Dermis microvascular lymphatic vessel endothelial cell (primary cell): ENCODE results near the gene EPHA3. TPM values are rescaled to one million over a fixed set of nuclear protein-coding genes. Genes with fewer than 3 reads are reported as not detected.

ENCODE experiments used
- DNase-seq, 2 donors: peaks; one replicate each; pipeline versions ENCODE4 v3.0.0 to v3.0.0-alpha.2; 2010; ENCODE audit warnings: low read depth in 2 of 2
- total RNA-seq: library from RNA; depleted of rRNA; stranded (reverse); fragments of >200 nt; gene quantifications from 2 replicates; pipeline ENCODE4 v1.2.1, GENCODE V29; 2014

The EPHA3 gene
- total RNA-seq, 1 donor from 2014 or later: not detected

- DNase-seq: no peak
These were observed 252.7 kb downstream of the EPHA3 start for GRCh38 chr3:89360156-89360555.

- DNase-seq: no peak
These were observed 255.1 kb downstream of the EPHA3 start for GRCh38 chr3:89362496-89362895.

- DNase-seq: no peak
These were observed 255.8 kb downstream of the EPHA3 start for GRCh38 chr3:89363171-89363570.

GRCh38 chr3:89364314-89364713, 256.9 kb downstream of the EPHA3 start:
- DNase-seq: no peak

DNA sequence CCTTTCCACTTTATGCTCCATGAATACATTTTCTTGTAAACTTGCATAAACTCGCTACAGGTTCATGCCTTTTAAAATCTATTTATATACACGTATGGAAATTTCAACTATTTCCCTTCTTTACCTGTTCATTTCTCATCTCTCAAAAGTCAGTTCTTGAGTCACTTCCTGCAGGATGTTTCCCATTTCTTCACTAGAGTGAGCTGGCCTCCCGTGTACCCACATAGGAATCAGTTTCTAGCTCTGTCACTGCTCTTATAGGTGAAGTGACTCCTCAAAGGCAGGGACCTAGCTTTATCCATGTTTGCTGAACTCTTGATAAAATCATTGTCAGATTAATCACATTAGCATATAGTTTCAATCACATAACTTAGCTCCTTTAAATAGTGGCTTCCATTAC, 259.7 kb downstream of the EPHA3 start:
- DNase-seq: no peak

- no peak for DNase-seq
These were observed 261.4 kb downstream of the EPHA3 start for GRCh38 chr3:89368846-89369245.

DNA sequence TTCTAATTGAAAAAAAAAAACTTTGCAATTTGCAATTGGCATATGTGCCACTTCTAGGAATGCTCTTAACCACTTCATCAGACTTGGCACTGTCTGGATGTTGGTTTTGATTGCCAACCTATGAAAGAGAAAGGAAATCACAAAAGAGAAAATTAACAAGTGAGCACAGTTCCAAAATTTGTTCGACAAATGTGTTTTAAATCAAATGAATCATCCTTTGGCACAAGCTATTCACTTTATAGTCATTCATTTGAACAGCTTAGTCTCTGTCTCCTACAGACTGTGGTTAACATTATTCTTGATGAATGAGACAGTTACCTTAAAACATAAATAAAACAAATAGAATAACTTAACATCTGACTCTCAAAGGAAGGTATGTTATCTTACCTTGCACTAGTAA, 265.0 kb downstream of the EPHA3 start:
- no peak for DNase-seq

DNA sequence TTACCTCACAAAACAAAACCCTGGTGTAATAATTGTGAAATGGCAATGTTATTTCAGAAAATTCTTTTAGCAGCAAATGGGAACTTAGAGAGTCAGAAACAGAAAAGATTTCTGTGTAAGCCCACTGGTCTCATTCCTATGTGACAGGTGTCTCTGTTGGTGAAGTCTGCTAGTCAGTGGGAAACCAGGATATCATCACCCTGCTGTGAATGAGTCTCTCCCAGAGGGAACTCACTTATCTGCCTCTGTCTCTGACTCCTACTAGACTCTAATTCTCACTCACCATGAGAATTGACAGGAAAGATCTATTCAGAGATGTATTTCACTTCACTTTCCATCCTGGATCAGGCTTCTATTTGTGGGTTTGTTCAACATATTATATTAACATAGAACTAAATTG, 266.0 kb downstream of the EPHA3 start:
- DNase-seq: no peak

DNA sequence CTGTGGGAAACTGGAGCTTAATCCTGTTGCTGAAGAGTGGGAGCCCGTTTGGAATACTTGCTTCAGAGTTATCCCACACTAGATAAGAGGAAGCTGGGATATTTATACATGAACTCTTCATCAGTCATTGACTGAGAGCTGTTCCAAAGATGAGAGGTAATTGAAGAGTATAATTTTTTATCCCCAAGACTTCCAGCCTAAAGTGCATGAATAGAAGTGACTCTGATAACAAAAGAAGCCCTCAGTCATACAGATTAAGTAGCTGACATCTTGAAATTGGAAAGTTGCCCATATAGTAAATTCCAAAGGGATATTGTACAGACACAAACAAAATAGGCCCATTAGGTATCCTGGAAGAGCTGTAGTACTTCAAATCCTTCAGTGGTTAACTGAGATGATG, 268.0 kb downstream of the EPHA3 start:
- no peak for DNase-seq

- DNase-seq: no peak
These were observed 272.6 kb downstream of the EPHA3 start for GRCh38 chr3:89380016-89380415.

- DNase-seq: no peak
These were observed 285.6 kb downstream of the EPHA3 start for GRCh38 chr3:89392991-89393390.

DNA sequence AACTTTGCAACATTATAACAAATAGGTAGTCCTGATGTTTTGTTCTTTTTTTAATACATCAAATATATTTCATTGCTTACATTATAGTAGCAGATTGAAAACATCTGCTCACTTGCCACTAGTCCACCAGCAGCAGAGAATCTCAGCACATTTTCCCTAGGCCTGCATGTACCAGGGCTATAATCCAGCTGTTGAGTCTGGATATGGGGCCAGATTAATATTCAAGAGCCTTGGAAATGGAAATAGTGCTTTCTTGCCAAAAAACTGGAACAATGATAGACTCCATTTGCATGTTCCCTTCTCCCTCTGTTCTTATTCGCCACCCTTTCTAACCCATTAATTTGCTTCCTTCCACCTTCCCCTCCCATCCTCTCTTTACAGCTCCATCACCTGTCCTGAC, 288.0 kb downstream of the EPHA3 start:
- no peak for DNase-seq

DNA sequence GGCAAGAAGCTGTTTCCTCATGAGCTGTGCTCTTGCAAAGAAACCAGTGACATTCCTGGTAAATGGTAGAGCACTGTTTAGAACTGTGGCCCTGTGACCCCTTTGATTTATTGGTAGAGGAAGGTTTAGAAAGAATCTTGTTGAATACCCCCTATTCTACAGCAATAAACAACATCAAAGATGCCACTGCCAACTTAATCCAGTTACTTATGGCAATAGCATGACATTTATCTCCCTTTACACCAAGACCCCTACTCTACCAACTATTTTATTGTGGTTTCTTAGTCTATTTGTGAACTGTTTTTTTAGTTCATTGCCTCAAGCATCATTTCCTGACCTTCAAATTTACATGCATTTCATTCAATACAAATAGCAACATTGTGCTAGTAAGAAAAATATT, 288.6 kb downstream of the EPHA3 start:
- no peak for DNase-seq

DNA sequence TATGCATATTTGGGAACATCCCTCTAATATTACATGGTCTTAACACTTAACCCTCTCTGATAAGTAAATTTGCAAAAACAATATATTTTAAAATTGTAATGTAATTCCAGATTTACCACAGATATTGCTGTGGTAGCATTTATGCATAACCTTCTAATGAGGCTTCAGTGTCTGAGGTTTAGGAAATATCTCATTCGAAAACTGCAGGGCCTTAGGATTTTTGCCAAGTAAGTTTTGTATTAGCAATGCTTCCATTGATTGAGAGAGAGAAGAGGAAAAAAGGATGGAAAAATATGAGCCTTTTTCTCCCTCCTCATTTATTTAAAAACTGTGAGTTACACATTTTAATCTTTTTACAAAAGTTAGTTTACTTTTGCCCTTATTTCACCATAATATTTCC, 294.6 kb downstream of the EPHA3 start:
- no peak for DNase-seq

DNA sequence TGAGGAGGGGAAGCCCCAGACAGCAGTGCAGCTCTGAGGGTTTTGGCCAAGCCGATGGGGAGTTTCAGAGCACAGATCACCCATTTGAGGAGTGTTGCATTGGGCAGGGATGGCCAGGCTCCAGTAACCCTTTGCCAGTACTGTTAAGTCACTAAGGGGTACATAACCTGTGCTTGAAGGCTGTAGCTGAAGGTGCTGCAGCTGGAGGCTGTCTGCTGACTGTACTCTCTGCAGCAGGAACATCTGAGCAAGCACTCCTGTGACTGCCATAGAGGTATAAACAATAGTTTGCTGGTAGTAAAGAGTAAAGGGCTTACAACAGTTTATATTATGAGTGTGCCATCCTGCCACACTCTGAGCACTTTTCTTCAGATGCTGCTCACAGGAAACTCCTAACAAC, 297.8 kb downstream of the EPHA3 start:
- DNase-seq: no peak

DNA sequence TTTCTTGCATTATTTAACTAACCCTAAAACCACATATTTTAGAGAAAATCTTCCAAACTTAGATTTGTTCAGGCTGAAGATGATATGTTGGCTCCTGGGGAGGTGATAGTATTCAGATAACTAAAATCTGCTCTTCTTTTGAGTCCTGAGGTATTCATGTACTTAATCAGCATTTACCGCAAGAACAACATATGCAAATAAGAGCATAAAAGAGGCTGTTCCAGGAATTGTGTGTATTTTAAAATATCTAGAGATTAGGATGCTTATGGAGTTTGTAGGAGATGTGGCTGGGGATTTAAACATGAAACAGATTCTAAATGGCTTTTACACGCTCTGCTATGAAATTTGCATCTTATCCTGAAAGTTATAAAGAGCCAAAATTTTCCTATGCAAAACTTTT, 298.2 kb downstream of the EPHA3 start:
- DNase-seq: no peak

GRCh38 chr3:89411201-89411600, 303.8 kb downstream of the EPHA3 start:
- DNase-seq: no peak

DNA sequence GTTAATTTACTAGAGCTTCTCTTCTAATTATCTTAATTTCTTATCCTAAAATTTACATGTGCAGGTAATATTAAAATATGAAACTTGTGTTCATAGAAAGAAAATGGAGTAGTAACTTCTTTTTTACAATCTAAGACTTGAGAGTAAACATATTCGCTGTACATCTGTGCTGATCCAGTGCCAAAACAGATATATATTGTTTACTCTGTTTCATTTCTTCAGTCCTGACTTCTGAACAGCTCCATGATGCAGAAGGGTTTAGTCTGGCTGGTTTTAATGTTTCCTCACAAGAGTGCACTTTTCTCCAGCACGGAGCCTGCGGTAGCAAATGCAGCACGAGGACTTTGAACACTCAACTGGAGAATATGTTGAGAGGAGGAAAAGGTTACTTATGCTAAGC, 306.8 kb downstream of the EPHA3 start:
- no peak for DNase-seq

DNA sequence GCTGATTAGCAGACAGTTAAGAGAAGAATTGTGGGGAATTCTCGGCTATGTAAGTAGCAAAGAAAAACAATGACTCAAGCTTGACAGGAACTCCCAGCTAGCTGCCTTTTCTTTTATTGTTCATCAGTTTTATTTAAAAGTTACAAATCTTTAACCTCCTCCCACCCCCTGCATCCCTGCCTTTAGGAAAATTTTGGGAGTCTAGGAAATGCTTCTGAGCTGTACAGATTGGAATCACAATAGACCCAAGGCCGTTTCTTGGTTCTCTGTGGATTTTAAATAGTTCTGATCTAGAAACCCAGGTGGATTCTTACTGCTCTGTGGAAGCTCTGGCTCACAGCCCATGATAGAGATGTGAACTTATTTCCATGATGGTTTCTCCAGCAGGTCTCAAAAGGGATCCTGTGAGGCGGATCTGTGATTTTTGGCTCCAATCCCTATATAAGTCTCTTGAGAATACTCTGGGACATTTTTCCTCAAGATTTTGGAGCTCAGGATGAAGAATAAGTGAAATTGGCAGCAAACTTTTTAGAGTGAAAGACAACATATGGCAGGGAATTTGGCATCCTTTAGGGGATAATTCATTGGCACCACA, 312.3 kb downstream of the EPHA3 start:
- DNase-seq: no peak

DNA sequence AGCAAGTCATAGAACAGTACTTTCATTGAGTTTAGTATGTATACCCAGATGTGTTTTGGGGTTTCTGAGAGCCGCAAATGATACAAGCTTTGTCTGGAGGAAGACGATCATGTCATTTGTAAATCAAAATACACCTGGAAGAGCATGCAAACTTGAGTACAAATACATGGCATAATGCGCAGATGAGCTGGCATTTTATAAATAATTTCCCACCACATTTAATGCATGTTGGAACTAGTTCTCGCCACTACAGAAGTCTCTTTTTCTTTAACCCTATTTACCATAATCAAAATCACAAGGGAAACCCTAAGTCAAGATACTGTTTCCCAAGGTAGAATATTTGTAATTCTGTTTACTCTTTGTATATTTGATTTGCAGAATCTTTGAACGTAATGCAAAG, 318.6 kb downstream of the EPHA3 start:
- DNase-seq: no peak

DNA sequence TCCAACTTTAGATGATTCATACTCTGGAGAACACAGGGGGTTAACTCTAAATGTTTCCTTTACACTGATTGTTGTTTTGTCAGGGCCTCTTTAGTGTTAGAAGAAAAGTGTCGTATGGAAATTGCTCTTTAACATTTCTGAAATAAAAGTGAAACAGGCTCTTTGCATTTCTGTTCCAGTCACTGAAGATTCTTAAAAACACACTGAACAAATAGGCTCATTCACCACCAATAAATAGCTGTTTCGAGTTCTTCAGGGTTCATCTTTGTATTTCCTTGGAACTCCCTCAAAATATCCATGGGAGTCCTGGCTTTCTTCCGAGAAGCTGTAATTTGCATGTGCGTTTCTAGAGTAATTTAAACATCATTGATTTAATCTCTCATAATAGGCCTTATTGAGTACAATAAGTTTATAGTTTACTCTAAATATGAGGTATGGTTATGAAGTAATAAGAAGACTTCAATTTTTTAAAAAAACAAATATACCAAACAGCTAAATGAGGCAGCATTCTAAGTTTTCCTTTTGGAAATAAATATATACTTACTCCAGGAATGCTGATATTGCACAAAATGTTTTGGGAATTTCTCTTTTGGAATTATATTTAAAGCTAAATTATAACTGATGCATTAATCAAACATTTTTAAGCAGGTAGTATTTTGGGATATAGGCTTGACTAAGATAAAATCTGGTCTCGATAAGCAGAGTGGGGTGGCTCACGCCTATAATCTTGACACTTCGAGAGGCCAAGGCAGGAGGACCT, 327.4 kb downstream of the EPHA3 start:
- DNase-seq: no peak

GRCh38 chr3:89436846-89437245, 329.4 kb downstream of the EPHA3 start:
- DNase-seq: no peak

DNA sequence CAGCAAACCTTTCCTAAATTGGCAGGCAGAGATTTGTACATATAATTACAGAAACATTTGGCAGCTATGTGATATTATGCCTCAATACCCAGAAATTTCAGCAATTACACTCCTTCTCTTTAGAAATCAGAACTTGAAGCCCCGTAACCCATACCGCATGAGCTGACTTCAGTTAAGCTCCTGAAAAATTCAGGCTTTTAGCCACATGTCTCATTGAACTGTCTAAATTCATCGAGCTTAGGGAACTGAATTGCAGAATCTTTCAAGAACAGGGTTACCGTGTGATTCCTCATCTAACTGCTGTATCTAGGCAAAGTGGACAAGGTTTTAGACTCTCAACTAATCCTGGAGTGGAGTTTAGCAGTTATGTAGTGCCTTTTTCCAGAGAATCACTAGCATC, 333.0 kb downstream of the EPHA3 start:
- no peak for DNase-seq

- DNase-seq: no peak
These were observed 333.7 kb downstream of the EPHA3 start for GRCh38 chr3:89441141-89441540.
